Activated gamma-delta T cell (primary cell): ENCODE results near the gene BAG1.

Experiments
- DNase-seq: peaks from one replicate; lab custom pipeline; 2025; lab: John Stamatoyannopoulos, UW

BAG1 gene

DNA sequence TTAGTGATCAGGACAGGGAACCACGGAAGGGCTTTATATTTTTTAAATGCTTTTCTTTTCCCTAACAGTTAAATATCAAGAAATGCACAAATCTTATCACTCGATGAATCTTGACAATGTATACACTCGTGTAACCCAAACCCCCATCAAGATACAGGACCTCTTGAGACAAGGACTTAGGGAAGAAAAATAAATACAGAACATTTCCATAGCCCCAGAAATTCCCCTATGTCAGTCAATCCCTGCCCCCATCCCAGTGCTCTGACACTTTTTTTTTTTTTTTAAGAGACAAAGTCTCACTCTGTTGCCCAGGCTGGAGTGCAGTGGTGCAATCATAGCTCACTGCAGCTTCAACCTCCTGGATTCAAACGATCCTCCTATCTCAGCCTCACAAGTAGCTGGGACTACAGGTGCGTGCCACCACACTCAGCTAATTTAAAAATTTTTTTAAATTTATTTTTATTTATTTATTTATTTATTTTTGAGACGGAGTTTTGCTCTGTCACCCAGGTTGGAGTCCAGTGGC lies 21.8 kb downstream of the BAG1 start:
- DNase-seq: no peak

DNA sequence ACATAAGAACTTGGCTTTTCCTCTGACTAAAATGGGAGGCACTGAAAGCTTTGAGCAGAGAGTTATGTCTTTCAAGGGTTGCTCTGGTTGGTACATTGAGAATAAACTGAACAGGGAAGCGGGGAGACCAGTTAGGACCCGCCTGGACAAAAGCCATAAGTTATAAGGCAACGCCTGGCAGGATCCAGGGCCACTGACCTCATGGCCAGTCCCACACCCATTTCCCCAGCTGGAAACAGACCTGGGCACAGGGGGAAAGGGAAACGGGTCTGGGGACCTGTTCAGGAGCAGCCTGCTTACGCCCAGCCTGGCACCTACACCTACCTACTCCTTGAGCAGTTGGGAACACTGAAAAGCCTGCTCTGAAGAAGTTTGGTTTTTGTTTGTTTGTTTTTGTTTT lies 23.2 kb downstream of the BAG1 start:
- DNase-seq: no peak

DNA sequence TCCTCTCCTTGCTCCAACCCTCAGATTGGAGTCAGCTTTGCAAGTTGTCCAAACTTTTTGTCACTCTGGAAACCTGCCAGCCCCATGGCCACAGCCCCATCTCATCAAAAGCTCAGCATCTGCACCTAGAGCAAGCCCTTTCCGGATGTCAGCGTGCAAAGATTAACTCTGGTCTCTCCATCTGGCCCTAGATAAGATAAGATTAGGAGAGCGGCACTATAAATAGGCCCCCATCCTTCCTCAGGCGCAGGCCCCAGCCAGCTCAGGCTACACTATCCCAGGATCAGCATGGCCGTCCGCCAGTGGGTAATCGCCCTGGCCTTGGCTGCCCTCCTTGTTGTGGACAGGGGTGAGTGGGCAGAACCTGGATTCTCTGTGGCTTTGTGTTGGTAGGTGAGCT lies 24.6 kb downstream of the BAG1 start, which contains the start of gene SPINK4:
Gene SPINK4, plus strand, starts transcription at position 247 of the 400 bp plus-strand sequence. Its CDS starts 42 bp downstream, at position 289.
- no peak for DNase-seq

DNA sequence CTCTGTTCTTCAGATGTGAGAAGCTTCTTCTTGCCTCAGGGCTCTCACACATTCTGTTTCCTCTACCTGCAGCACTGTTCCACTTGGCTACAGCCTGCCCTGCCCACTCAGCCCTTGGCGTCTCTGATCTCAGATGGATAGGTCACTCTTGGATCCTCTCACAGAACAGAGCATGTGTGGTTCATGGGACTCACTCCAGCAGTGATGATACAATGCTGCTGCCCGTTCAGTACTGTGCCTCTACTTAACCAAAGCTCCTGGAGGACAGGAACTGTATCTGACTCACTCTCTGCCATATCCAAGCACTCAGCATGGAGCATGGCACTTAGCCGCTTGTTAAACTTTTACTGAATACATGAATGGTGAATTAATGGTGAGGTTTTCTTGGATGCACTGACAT lies 27.9 kb downstream of the BAG1 start:
- DNase-seq: no peak

DNA sequence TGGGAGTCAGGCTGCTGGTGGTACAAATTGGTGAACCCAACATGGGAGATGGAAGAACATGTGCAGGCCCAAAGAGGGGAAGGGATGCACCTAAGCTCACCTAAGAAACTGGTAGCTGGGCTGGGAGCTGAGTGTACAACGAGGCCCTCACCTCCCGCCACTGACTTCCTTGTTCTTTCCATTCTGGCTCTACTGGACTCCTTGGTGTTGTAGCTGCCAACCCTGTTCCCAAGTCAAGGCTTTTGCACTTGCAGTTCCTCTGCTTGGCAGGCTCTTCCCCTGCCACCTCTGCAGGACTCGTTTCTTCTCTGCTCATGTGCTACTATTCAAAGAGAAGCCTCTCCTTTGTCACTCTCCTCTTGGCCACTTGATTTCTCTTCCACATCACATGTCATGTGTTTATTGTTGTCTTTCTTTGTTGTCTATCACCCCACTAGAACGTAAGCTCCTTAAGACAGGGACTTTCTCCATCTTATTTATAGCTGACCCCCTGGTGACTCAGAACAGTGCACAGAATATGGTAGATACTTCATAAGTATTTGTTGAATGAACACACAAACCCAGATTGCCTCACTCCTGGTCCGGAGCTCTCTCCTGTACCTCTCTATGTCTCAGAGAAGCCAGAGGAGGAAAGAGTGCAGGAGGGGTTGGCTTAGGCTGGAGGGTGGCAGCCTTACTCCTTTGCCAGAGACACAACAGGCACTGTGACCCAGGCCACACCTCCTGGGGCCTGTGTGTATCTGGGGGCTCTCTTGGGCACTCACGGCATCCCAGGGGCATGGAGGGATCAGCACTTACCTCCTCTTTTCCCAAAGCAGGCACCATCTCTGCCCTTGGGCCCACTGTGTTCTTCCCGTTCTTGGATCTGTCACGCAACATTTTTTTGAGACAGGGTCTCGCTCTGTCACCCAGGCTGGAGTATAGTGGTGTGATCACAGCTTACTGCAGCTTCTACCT lies 29.7 kb downstream of the BAG1 start:
- DNase-seq: no peak

DNA sequence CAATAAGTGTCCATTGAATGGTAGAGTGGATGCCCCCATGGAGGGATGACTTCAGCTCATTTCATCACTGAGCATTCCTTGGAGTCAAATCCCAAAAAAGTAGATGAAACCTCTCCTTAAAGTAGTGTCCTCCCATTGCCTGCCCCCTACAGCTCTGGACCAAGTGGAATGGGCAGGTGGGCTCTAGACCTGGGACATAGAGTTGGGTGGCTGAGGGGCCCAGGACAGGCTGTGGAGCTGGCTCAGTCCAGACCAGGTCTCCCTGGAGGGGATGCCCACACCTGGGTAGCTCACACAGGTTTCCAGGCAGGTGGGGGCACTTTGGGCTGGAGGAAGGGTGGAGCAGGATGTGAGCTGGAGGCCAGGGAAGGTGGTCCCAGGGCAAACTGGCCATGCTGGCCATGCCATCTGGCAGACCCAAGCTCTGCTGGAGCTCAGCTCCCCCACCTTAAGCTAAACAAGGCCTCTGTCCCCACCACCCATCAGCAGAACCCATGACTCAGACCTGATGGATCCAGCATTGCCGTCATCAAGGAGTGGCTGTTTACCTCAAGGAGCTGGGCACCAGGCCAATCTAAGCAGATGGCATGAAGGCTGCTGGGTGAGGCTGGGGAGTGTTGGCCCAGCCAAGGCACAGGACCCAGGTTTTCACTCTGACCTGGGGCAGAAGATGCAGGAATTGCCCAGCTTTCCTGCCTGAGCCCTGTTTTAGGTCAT lies 30.7 kb downstream of the BAG1 start:
- DNase-seq: no peak

DNA sequence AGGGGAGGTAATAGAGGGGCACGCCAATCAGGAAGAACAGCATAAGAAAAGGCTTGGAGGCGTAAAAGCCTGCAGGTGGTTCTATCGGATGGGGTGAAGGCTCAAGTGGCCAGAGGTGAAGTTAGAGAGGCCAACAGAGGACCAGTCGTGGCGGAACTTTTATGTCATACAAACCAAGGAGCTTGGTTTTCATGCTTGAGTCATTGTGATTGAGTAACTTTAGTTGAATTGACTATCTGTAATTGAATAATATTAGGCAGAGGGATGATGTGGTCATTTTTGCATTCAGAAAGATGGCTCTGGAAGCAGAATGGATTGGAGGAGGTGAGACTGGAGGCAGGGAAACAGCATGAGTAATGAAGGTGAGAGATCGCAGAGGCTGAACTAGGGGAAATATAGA lies 31.7 kb downstream of the BAG1 start:
- no peak for DNase-seq

DNA sequence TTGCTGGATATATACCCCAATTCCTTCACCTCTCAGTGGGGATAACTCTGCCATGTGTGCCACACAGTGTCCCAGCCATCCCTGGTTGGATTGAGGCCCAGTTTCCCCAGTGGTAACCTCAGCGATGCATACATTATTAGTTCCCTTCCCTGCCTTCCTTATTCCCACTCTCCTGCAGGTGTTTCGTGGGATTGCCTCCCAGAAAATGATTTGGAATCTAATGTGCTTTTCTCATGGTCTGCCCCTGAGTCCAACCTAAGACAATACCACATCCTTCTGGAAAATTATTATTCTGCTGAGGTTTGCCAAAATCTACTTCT lies 32.9 kb downstream of the BAG1 start:
- no peak for DNase-seq

DNA sequence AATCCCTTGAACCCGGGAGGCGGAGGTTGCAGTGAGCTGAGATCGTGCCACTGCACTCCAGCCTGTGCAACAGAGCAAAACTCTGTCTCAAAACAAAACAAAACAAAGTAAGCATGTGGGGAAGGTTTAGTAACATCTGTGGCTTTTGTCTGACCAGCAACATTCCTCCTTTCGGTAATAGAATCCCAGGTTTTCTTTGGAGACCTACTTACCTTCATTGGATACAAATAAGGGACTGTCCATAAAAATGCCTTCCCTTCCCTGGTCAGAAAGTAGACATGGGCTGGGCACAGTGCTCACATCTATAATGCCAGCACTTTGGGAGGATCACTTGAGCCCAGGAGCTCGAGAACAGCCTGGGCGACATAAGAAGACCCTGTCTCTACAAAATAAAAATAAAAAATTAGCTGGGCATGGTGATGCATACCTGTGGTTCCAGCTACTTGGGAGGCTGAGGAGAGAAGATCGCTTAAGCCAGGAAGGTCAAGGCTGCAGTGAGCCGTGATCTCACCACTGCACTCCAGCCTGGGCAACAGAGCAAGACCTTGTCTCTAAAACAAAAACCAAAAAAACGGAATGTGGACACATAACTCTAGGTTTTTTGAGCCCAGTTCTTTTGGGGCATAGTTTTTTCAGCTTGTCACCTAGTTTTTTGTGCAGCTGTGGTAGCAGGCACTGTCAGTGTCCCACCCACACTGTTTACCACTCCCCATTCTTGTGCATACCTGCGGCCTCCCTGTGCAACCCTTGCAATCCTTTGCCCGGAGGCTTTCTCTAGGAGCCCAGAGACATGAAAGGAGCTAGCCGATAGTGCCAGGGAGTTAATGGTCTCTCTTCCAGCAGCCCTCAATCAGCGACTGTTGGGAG lies 33.5 kb downstream of the BAG1 start:
- no peak for DNase-seq

DNA sequence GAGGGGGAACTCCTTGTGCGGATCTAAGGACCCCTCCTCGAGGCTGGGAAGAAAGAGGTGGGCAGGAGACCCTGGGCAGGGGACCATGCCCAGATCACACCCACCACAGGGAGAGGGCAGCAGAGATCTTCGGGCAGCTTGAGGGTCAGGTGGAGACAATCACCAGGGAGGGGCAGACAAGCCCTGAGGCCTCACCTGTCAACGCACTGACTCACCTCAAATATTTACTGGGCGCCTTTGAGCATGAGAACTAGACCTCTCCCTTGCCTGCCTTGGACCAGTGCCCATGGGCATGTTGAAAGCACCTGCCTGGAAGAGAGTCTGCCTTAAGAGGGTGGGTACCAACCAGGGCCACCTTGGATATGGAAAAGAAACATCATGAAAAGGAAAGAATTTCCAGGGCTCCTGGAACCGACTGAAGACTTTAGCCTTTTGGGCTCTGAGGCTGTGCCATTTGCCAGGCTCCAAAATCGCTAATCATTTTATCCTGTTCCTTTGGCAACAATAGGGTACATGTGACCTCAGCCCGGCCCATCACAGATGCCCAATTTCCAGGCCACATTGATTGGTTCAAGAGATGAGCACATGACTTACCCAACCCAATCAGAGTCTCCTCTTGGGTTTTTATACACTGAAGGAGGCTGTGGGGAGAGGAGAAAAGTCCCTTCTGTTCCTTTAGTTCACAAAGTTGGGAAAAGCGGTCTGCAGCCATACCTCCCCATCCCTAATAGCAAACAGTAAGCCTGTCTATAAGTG lies 35.0 kb downstream of the BAG1 start:
- DNase-seq: no peak

DNA sequence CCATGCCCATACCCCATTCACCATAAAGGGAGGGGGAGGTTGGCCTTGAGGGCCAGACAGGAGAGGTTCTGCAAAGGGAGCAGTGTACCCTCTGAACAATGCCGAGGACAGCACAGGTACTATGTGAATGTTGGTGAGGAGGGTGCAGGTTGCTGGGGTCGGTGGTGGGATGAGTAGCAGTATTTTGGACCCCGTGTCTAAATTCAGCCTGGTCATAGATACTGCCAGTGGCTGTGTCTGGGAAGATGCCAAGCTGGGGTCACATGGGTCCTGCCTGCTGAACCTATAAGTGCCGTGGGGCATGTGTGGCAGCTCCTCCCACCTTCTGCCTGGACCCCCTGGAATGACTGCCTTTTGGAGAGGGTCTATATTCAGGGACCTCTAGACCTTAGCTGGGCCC lies 35.9 kb downstream of the BAG1 start:
- DNase-seq: no peak

DNA sequence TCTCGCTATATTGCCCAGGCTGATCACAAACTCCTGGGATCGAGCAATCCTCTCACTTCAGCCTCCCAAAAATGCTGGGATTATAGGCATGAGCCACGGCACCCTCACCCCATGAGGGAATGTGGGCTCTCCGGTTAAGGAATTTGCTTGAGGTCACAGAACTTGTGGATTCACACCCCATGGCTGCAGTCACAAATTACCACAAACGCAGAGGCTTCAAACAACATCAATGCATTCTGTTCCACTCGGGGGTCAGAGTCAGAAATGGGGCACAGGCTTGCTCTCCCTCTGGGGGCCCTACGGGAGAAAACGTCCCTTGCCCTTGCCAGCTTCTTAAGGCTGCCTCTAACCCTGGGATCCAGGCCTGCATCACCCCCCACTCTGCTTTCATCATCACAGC lies 36.8 kb downstream of the BAG1 start:
- no peak for DNase-seq

DNA sequence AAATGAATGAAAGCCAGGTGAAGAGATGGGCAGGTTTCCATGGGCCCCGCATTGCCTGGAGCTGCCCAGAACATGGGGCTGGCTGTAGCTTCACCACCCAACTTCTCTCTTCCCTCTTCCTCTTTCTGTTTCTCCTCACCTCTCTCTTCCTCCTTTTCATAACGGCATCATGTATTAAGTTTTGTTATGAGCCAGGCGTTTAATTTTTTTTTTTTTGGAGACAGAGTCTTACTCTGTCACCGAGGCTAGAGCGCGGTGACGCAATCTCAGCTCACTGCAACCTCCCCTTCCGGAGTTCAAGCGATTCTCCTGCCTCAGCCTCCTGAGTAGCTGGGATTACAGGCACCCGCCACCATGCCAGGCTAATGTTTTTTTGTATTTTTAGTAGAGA lies 37.5 kb downstream of the BAG1 start:
- DNase-seq: no peak

DNA sequence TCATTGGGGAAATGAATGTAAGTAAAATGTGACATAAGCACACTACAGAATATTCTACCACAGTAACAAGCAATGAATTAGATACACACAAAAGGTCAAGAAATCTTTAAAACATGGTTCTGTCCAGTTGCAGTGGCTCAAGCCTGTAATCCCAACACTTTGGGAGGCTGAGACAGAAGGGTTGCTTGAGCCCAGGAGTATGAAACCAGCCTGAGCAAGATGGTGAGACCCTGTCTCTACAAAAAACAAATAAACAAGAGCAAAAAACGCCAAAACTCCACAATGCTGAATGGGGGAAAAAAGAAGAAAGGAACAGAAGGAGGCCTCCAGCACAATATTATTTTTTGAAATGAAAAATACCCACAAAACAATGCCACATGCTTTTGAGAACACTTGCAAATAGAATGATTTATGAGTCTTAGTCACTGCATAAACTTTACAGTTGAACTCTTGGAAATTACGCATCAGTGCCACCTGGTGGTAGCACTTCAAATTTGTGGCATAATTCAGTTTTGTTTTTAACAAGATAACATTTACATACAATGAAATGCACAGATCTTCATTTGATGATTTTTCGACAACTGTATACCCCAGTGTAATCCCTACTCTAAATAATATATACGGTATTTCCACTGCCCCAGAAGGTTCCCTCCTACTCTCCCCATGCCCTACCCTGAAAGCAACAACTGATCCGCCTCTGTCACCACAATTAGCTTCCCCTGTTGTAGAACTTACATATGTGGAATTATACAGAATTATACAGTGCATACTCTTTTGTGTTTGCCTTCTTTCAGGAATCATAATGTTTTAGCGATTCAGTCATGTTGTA lies 39.0 kb downstream of the BAG1 start:
- DNase-seq: no peak

DNA sequence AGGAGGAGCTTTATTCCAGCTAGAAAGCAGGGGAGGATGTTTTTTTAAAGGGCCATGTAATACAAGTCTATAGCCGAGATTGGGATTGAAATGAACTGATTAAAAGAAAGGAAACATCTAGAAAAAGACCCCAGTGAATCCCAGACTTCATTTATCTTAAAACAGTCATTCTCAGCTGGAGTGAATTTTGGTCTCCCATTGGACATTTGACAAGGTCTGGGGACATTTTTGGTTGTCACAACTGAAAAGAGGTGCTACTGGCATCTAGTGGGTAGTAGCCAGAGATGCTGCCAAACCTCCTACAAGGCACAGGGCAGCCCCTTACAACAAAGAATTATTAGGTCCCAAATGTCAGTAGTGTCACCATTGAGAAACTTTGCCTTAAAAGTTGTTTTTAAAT lies 40.8 kb downstream of the BAG1 start:
- no peak for DNase-seq

DNA sequence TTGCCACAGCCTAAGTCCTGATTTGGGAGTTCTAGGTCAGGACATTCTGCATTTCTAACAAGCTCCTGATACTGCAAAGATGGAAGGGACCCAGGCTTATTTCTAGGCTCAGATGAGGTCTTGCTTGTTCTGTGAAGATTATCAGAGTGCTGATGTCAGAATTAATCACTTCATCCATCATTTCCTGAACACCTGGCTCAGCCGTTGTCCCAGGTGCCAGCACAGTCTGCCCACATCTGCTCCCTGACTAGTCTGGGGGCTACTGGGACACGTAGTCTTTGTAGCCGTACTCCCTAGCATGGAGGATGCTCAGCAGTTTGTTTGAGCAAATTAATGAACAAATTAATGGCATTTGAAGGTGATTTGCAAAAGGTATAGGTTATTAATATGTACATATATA lies 42.5 kb downstream of the BAG1 start:
- no peak for DNase-seq

DNA sequence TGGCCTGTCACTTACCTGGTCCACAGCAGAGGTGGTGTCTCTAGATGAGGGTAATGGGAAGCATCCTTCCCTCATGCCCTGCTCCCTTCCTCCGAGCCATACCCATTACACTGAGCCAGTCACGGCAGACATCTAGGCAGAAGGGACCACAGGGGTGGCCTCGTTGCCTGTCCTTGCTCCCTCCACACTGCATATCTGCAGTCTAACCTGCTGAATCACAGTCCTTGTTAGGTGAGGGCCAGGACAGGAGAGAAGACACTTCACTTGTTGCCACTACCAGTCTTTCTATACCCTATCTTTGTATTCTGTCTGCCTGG lies 43.0 kb downstream of the BAG1 start:
- DNase-seq: no peak

DNA sequence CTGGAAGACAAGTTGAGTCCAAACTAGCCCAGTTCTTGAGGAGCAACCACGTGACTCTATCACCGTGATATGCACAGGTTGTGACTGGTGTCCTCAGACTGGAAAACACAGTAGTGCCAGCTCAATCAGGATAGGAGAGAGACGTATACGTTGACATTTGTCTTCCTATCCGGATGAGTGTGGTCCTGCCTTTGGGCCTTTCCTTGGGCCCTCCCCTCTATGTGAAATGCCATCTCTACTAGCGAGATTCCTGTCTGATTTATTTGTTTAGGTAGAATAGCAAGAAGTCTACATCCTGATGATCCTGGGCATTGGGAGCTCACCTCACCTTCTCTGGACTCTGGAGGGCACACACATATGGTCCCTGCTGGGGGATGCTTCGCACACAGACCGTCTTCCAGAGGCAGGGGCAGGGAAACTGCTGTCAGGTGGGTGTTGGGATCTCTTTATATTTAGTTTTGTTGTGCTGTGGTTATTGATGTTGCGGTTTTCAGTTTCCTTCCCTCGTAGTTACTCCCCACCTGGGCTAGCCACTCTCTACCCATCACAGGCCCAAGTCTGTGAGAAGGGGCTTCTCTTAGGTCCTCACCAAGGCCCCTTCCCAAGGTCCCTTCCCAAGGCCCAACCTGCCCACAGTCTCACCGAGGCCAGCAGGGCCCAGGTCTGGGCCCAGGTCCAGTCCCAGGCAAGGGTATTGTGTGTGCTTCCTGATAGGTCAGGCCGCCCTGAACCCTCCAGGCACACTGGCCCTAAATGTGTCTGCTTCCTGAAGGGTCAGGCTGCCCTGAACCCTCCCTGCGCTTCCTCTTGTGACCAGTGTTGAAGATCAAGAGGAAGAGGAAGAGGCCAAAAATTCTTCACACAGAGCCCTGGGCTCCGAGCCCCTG lies 43.6 kb downstream of the BAG1 start:
- DNase-seq: no peak

DNA sequence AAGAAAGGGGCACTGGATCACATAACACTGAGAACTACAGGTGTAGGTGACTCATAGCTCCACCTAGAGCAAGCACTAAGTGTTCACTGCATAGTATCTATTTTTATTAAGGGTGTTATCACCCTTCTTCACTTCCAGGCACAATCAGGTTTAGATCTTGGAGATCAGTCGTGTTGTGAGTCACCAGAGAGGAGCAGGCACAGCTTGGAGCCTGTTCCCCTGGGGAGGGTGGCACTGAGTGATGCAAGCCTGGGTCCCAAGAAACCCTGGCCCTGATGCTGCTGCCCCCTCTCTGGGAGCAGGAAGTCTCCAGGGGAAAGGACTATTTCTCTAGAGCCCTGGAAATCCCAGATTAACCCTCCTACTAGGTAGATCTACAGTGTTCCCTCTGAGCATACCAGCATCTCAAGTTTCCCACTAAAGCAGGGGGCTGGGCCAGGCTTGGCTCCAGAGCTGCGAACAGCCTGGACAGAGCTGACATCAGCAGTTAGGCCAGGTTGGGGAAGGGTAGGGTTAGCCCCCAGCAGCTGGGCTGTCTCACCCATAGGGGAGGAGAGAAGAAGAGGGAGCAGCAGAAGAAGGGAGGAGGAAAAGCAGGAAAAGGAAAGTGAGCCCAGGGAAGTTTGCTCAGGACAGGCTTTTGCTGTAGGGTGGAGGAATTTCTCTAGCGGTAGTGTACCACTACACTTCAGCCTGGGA lies 52.7 kb downstream of the BAG1 start:
- no peak for DNase-seq
